HG02885 (cell line): ENCODE results near the gene SUPT4H1.

ENCODE experiments used
- ATAC-seq: cut with Tn5 transposase; IDR thresholded peaks from one replicate; pipeline ENCODE4 v1.9.1; 2021; ENCODE audit warnings: mild to moderate bottlenecking; ENCODE audit not compliant: unreplicated experiment, poor library complexity

Gene SUPT4H1

DNA sequence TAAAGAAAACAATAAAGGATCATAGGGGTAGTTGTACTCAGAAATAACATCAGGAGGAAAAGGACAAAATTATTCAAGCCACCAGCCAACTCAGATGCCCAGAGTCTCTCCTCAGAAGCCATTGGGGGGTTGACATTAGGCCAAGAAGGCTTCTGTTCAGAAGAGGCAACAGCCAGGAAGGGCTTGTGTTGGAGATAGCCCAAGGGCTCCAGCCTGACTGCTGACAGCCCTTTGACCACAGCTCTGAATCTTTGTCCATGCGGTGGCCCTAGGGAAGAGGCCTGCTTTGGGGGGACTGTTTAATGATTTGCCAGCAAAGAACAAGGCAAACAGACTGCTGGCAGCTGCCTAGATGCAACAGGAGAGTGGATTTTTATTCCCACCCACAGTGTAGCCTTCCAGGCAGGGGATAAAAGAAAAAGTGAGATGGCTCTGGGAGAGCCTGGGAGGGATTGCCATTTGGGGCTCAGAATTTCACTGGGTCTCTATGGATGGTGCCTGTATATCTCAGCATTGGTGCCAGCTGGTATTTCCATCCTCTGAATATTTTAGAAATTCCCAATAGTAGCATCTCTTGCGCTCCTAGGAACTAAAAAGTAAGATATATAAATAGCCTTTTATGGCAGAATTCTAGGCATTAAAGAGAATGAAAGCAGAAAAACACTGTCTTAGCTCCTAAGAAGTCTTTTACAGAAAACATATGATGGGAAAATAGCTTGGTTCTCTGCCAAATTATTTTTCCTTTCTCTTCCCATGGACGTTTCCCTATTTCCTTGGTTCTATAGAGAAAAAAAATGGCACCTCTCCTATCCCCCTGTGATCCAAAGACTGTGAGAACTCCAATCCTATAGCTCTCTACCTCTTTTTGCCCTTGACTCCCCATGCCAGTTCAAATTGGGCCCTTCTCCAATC, 29.4 kb upstream of the SUPT4H1 start:
- ATAC-seq = no peak

DNA sequence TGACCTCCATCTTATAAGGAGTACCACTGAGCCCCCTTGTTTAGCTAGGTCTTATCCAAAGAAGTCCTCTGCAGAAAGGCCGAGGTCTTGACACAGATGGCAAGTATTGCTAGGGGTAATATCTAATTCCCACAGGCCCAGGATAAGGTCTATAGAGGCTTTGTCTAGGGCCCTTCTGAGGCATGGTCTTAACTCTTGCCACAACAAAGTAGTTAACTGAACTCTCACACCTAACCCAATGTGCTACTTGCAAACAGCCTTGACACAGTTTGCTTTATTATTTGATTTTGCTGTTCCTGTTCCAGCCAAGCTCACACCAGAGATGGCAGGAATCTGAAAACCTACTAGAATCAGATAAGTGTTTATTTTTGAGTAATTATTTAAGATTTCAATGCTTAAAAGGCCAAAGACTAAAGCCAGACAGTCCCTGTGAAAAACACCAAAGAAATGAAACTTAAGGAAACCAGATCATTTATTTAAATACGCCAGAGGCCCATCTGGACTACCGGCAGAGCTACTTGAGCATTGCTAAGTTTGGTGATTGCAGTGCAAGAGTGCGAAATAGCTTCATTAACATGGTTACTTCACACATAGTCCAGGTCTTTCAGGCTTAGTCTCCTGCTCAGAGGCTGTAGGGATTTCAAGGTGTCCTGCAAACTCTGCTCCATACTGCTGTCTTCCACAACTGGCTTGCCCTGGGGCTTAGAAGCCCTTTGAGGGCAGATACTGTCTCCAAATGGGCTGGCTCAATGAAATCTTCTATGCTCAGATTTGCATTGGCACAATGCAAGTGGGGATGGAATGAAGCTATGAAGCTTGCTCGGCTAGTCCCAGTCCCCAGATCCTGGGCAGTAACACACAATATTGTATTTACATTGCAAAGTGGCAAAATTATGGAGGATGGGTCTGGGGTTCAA, 28.5 kb upstream of the SUPT4H1 start:
- no peak for ATAC-seq

- no peak for ATAC-seq
Measured at GRCh38 chr17:58379511-58379824, 27.5 kb upstream of the SUPT4H1 start.

DNA sequence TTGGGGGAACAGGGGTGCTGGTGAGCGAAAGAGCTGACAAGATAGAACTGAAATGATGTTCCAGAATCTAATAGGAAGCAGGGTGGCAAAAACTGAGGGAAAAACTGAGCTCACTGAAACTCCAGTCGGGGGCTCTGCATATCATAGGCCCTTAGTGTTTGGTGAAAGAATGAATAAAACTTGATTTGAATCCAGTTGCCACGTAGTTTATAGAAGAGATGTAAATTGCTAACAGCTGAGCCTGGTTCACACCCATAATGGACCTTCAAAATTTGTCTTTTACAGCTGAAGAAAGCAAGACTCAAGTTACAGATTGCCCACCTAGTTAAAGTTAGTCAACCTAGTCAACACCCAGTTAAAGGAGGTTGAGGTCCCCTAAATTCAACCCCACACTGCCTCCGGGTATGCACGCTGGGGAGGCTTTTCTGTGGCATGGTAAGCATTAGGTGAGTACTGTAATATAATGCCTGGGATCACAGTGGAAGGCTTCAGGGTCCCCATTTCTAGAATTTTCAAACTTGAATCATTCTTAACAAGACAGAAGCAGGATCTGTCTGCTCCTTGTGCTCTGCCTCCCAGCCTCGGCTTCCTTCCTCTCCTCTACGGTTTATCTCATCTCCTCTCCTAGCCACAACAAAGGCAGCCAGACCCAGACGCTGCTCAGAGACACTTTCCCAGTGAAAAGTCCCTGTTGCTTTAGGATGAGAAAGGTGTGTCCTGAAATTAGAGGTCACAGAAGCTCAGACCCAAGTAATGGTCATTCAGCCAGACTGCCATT, 26.9 kb upstream of the SUPT4H1 start:
- ATAC-seq = no peak

GRCh38 chr17:58377661-58378060, 25.7 kb upstream of the SUPT4H1 start:
- no peak for ATAC-seq

DNA sequence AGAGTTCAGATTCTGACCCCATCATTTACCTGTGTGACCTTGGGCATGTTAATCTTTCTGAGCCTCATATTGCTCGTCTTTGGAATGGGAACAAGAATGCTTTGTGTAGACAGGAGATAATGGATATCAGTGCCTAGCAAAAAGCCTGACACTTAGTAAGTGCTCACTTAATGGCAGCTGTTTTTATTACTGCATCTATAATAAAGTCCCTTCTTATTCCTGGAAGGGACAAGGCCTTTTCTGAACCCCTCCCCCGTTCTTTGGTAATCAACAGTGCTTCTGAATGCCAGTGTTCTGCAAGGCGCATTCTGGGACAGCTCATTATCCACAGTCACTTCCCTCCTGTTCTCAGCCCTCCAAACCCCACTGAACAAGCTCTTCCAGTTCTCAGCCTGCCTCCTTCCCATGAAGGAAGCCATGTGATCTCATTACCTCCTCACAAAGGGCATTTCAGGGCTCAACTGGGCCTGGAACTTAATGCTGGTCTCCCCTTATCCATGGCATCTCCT, 25.1 kb upstream of the SUPT4H1 start:
- ATAC-seq = no peak

- no peak for ATAC-seq
Measured at GRCh38 chr17:58376472-58377000, 24.5 kb upstream of the SUPT4H1 start.

GRCh38 chr17:58375811-58376210, 23.8 kb upstream of the SUPT4H1 start:
- ATAC-seq = no peak

GRCh38 chr17:58375256-58375655, 23.3 kb upstream of the SUPT4H1 start:
- ATAC-seq = no peak

- ATAC-seq = no peak
Measured at GRCh38 chr17:58373923-58374322, 21.9 kb upstream of the SUPT4H1 start.

DNA sequence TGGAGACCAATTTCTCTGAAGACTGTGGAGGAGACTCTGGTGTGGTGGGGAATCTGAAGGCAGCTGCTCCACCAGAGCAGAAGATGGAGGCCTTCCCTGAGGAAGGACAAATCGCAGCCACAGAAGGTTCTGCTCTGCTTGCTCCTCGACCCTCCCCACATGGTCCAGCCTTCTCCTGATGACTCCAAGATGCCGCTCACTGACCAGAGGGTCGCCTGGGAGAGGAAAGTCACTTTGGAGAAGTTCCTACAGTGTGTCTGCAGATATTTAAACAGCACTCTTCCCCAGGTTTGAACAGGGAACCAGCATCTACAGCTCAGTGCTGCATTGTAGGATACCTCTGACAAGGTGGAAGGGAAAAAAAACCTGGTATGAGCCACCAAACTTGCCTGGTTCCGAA, 21.0 kb upstream of the SUPT4H1 start:
- ATAC-seq = no peak

GRCh38 chr17:58371300-58371950, 19.4 kb upstream of the SUPT4H1 start:
- no peak for ATAC-seq

DNA sequence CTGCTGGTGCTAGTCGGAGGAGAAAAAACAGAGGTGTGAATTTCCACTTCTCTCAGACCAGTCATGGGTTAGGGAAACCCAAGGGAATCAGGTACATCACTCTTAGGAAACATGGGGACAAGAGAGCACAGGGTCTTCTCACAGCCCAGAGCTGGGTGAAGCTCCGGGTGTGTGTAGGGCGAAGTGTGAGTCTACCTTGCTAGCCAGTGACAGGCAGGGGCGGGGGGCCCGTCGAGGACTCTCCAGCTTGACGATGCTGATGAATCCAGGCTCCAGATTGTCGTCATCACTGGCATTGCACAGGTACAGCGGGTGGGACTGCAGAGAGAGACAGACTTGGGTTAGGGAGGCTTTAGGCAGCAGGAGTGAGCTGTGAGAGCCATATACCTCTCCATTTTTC, 18.7 kb upstream of the SUPT4H1 start:
- no peak for ATAC-seq

DNA sequence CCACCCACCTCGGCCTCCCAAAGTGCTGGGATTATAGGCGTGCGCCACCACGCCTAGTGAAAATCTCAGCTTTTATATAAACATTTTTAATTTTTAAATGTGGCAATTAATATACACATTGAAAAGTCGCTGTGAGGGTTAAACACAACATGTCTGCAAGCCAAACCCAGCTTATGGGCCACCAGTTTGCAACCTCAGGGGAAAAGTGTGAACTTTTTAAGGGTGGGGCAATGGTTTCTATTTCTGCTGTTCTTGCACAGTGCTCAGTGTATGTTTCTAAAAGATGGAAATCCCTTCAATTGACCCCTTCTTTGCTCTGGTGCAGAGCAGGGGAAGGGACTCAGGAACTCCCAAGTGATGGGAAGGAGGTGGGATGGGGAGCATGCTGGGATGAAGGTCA, 18.3 kb upstream of the SUPT4H1 start:
- no peak for ATAC-seq

DNA sequence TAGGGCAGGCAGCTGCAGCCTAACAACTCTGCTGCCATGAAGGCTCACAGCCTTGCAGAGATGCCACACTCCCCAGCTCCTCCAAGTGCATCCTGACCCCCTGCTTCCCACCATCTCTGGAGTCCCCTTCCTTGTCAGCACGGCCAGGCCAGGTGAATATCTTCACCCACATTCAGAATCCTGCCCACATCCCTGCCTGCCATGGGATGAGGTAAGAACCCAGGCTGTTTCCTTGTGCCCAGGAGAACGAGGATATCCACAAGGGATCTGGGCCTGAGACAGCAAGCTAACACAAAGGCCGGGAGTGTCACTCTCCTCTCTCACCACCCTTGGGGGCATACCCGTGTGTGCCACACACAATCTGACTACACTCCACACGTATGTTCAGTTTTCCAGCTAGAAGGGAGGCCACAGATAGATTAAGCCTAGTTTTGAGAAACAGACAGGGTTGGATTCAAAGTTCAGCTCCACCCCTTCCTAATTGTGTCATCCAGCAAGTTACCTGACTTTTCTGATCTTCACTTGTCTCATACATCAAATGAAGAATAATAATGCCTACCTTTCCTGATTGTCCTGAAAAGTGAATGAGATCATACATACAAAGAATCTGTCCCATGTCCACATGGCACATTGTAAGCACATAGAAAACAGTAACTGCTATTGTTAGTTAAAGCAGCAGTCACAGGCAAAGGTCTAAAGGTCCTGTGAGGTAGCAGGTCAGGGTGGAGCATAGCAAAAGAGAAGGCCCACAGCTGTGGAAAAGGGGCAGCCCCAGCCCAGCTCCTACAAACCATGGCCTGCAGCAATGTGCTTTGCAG, 17.4 kb upstream of the SUPT4H1 start:
- no peak for ATAC-seq

GRCh38 chr17:58368860-58369213, 16.8 kb upstream of the SUPT4H1 start:
- ATAC-seq = no peak

- no peak for ATAC-seq
Measured at GRCh38 chr17:58367461-58367860, 15.5 kb upstream of the SUPT4H1 start.

GRCh38 chr17:58365980-58366595, 14.1 kb upstream of the SUPT4H1 start:
- no peak for ATAC-seq
